ENCODE results near the gene MPV17L2.

MPV17L2 gene

DNA sequence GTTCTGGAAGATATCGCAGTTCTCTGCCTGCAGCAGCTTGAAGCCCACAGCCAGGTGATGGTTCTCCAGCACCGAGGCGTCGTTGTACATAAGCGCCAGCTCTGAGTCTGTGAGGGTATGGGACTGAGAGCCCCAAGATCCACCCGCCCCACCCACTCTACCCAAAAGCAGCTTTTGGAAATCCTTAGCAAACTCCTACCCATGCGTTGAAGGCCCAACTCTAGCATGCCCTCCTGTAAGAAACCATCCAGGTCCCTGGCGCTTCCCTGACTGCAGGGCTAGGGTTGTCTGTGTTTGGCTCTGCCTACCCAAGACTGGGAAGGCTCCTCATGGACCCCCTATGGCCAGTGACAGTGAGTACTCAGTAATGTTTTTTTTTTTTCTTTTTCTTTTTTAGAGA, 23.8 kb downstream of the MPV17L2 start:
- POLR2A ChIA-PET: no interaction called here
- TF ChIP-seq, protein P1, sequence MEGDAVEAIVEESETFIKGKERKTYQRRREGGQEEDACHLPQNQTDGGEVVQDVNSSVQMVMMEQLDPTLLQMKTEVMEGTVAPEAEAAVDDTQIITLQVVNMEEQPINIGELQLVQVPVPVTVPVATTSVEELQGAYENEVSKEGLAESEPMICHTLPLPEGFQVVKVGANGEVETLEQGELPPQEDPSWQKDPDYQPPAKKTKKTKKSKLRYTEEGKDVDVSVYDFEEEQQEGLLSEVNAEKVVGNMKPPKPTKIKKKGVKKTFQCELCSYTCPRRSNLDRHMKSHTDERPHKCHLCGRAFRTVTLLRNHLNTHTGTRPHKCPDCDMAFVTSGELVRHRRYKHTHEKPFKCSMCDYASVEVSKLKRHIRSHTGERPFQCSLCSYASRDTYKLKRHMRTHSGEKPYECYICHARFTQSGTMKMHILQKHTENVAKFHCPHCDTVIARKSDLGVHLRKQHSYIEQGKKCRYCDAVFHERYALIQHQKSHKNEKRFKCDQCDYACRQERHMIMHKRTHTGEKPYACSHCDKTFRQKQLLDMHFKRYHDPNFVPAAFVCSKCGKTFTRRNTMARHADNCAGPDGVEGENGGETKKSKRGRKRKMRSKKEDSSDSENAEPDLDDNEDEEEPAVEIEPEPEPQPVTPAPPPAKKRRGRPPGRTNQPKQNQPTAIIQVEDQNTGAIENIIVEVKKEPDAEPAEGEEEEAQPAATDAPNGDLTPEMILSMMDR (IDR thresholded peaks at IDR 0.05; ENCODE audit: insufficient read depth, low read length, missing control alignments): no peak
- CTCF ChIA-PET: interaction anchor here (1.8 kb wide), 1 partner anchor 35 kb away, joined by 8 read pairs; no protein-coding TSS in a partner anchor
- H3K4me3 ChIP-seq (ENCODE audit: low read depth, low read length): no peak overlapping the region
- DNase-seq (ENCODE audit: low read depth, low spot score): no peak

DNA sequence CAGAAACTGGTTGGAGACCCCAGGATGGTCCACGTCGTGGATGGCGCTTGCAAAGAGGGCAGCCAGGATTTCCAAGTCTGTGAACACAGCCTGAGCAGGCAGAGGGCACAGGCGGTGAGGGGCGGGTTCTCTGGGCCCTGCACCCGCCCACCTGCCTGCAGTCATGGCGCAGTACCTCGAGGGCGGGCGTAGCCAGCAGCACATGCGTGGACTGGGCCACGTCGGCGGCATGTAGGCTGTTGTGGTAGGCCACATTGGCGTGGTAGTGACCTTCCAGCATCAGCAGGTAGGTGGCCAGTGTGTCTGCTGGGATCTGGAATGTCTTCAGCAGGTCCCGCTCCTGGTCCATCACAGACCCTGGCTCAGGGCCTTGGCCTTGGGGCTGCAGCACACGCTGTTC, 25.1 kb downstream of the MPV17L2 start:
- TF ChIP-seq, protein P1 (IDR thresholded peaks at IDR 0.05; ENCODE audit: insufficient read depth, low read length, missing control alignments): no peak
- ChIA-PET CTCF (interaction anchor here (1.2 to 4.7 kb wide), 3 partner anchors 13 to 60 kb away, joined by 3 to 21 read pairs (median 4); no protein-coding TSS in a partner anchor), POLR2A (no interaction called here)
- H3K4me3 ChIP-seq (ENCODE audit: low read depth, low read length): no peak overlapping the region
- DNase-seq (ENCODE audit: low read depth, low spot score): no peak

DNA sequence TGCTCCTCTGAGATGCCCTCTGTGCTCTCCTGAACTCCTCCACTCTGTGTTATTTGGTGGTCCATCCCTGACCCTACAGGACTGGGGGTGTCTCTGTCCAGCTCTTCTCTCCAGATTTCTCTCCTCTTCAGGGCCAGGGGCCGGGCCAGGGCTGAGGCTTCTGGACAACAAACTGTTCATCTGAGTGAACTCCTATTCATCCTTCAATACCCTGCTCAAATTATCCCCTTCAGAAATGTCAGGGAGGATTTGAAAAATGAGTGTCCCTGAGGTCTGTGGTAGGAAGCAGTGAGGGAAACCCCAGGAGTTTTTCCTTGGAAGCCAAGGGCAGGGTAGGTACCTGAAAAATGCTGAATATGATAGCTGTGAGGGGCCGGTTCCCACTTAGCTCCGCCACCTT, 25.6 kb downstream of the MPV17L2 start:
- CTCF ChIA-PET: interaction anchor here (1.2 to 4.7 kb wide), 4 partner anchors 11 to 60 kb away, joined by 3 to 21 read pairs (median 8); no protein-coding TSS in a partner anchor
- POLR2A ChIA-PET: no interaction called here
- DNase-seq (ENCODE audit: low read depth, low spot score): no peak
- TF ChIP-seq, protein P1 (IDR thresholded peaks at IDR 0.05; ENCODE audit: insufficient read depth, low read length, missing control alignments): no peak
- H3K4me3 ChIP-seq (ENCODE audit: low read depth, low read length): no peak overlapping the region

DNA sequence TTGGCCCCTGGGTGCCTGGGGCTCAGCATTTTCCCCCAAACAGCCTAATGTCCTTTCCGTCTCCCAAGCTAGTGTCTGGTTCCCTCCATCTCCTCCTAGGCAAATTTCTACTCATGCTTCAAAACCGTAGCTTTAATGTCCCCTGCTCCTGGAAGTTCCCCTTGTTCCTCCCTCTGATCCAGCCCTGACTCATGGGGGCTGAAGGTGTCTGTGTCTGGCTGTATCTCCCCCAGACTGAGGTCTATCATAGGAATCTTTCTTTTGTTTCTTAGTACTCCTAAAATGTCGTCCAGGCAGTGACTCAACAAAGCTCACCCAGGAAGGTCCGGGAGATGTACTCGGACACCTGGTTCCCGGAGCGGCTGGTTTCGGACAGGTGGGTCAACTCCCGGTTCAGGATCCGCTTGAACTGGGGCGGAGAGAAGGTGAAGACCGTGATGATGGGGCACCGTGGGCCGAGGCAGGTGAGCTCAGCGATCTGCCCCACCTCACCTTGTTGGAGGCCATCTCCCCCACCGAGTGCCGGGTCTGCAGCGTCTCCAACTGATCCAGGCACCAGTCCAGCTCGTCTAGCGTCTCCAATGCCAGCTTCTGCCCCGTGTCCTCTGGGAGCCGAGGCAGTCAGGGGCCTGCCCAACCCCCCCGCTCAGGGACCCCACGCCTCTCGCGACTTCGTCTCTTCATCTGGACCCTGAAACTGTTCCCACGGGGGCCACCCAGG, 27.1 kb downstream of the MPV17L2 start:
- no peak for DNase-seq (ENCODE audit: low read depth, low spot score)
- no peak overlapping the region for H3K4me3 ChIP-seq (ENCODE audit: low read depth, low read length)
- TF ChIP-seq, protein P1 (IDR thresholded peaks at IDR 0.05; ENCODE audit: insufficient read depth, low read length, missing control alignments): no peak
- ChIA-PET CTCF (interaction anchor here (1.1 to 4.7 kb wide), 4 partner anchors 10 to 32 kb away, joined by 3 to 21 read pairs (median 8); no protein-coding TSS in a partner anchor), POLR2A (interaction anchor here (0.7 to 1.3 kb wide), 2 partner anchors 36 to 196 kb away, joined by 3 read pairs; no protein-coding TSS in a partner anchor)

DNA sequence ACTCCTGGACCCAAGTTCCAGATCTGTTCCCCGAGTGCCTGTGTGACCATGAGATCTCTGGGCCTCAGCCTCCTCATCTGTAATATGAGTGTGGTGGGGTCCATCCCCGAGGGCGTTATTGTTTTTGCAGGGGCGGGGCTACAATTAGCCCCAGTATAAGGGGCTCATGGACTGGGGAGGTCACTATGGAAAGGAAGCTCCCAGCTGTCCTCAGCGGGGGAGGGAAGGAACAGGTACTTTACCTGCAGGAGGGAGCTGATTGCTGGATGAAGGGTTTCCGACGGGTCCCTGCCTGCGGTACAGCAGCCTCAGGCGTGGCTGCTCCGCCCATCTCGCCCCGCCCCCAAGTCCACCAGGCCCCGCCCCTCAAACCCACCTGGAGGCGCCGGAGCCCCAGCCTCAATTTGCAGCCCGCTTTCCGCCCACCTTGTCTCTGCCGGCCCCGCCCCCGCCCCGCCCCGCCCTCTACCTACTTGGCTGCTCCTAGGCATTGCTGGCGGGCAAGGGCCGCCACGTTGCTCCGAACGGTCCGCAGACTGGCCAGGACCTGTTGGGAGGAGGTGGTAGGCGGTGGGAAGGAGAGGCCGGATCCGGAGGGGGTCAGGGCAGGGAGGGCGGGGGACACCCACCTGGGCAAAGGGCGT, 27.7 kb downstream of the MPV17L2 start:
- ChIA-PET CTCF (interaction anchor here (2.7 to 4.7 kb wide), 2 partner anchors 13 to 31 kb away, joined by 11 to 21 read pairs; no protein-coding TSS in a partner anchor), POLR2A (interaction anchor here (0.7 to 1.3 kb wide), 2 partner anchors 28 to 197 kb away, joined by 3 read pairs; partner anchors contain the start of gene MPV17L2)
- H3K4me3 ChIP-seq (ENCODE audit: low read depth, low read length): no peak overlapping the region
- DNase-seq (ENCODE audit: low read depth, low spot score): no peak
- TF ChIP-seq, protein P1 (IDR thresholded peaks at IDR 0.05; ENCODE audit: insufficient read depth, low read length, missing control alignments): no peak
